Measurements from ENCODE around the gene TCEA3. TPM values are rescaled to one million over a fixed set of nuclear protein-coding genes. Genes with fewer than 3 reads are reported as not detected.
A peak's percentile ranks its signal among the peaks of the same experiment; 100 is the strongest.

TCEA3 gene
- total RNA-seq, 4 donors from 2014 or later: 128 to 242 (median 179) TPM

DNA sequence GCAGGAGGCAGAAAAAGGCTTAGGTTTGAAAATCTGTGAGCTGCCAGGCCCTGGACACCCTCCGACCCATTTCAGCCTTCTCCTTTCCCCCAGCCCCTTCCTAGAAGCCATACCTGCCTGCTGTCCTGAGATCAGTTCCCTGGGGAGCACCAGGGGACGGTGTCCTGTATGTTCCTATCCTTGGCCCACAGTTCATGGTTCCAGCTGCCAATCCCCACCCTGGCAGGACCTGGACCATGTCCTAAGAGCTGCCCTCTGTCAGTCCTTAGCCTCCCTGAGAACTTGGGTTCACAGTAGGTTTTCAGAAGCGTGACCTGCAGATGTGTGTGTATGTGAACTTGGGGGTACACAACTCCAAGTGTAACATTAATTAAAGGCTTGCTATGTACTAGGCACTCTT is 3.8 kb downstream of the TCEA3 start:
- peak overlapping the region; percentile 93 to 96 (median 94) for H3K27ac ChIP-seq
- ATAC-seq (peak in 1 of 2 donors; percentile 21), DNase-seq (peak; percentile 38 to 80)
- in situ Hi-C loops (cut with MboI; ENCODE audit: low sequenced_read_pairs in 4 of 4) (no loop called here), intact Hi-C loops (cut with DNase I; ENCODE audit: low total_unique reads) (loop anchor here (5.0 kb wide), 1 partner anchor 112 kb away; the partner anchor contains the start of gene E2F2)
- H3K9me3 ChIP-seq: no peaks in the 10 kb centered on the region
- no peak overlapping the region for H3K4me3 ChIP-seq
- H3K27me3 ChIP-seq: no peaks in the 10 kb centered on the region
- TF ChIP-seq, protein P1, sequence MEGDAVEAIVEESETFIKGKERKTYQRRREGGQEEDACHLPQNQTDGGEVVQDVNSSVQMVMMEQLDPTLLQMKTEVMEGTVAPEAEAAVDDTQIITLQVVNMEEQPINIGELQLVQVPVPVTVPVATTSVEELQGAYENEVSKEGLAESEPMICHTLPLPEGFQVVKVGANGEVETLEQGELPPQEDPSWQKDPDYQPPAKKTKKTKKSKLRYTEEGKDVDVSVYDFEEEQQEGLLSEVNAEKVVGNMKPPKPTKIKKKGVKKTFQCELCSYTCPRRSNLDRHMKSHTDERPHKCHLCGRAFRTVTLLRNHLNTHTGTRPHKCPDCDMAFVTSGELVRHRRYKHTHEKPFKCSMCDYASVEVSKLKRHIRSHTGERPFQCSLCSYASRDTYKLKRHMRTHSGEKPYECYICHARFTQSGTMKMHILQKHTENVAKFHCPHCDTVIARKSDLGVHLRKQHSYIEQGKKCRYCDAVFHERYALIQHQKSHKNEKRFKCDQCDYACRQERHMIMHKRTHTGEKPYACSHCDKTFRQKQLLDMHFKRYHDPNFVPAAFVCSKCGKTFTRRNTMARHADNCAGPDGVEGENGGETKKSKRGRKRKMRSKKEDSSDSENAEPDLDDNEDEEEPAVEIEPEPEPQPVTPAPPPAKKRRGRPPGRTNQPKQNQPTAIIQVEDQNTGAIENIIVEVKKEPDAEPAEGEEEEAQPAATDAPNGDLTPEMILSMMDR (IDR thresholded peaks at IDR 0.05 in 4 of 5, conservative IDR thresholded peaks at IDR 0.05 in 1 of 5): no peak
- no peak for TF ChIP-seq POLR2A (IDR thresholded peaks at IDR 0.05)
- H3K36me3 ChIP-seq: peaks cover 0 to 14% of the 10 kb centered on the region in 2 donors
- peaks cover 51 to 75% of the 10 kb centered on the region in 2 donors for H3K4me1 ChIP-seq

DNA sequence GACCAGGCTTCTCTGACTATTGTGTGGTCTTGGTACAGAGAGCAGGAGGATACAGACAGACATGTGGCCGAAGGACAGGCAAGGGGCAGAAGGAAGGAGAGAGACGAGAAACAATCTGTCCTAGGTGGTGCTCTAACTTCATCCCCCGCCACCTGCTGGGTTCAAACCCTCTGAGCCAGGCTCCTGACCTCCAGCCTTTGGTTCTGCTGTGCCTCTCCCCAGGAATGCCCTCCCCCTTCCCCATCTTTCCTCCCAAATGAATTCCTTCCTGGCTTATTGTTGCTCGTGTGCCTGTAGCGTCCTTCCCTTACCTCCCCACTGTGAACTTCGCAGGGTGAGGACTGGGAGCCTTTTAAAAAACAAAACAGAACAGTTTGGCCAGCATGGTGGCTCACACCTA is 5.4 kb downstream of the TCEA3 start:
- Histone ChIP-seq H3K27me3 (no peaks in the 10 kb centered on the region), H3K4me3 (no peak overlapping the region), H3K9me3 (no peaks in the 10 kb centered on the region), H3K36me3 (peaks cover 0 to 19% of the 10 kb centered on the region in 2 donors), H3K27ac (peak overlapping the region; percentile 12 to 96 (median 94)), H3K4me1 (peaks cover 44 to 65% of the 10 kb centered on the region in 2 donors)
- in situ Hi-C loops (cut with MboI; ENCODE audit: low sequenced_read_pairs in 4 of 4): no loop called here
- intact Hi-C loops (cut with DNase I; ENCODE audit: low total_unique reads): no loop called here
- no peak for ATAC-seq
- TF ChIP-seq, protein P1 (IDR thresholded peaks at IDR 0.05 in 4 of 5, conservative IDR thresholded peaks at IDR 0.05 in 1 of 5): no peak
- no peak for TF ChIP-seq POLR2A (IDR thresholded peaks at IDR 0.05)
- no peak for DNase-seq

GRCh38 chr1:23417570-23417969 is 7.0 kb downstream of the TCEA3 start:
- no peak for ATAC-seq
- no peak for TF ChIP-seq POLR2A (IDR thresholded peaks at IDR 0.05)
- TF ChIP-seq, protein P1 (IDR thresholded peaks at IDR 0.05 in 4 of 5, conservative IDR thresholded peaks at IDR 0.05 in 1 of 5): no peak
- Histone ChIP-seq H3K36me3 (peaks cover 0 to 19% of the 10 kb centered on the region in 2 donors), H3K4me3 (no peak overlapping the region), H3K4me1 (peaks cover 33 to 49% of the 10 kb centered on the region in 2 donors), H3K27me3 (no peaks in the 10 kb centered on the region), H3K27ac (peak overlapping the region; percentile 51 to 96 (median 94)), H3K9me3 (no peaks in the 10 kb centered on the region)
- DNase-seq: peak; percentile 39 to 58
- intact Hi-C loops (cut with DNase I; ENCODE audit: low total_unique reads) (no loop called here), in situ Hi-C loops (cut with MboI; ENCODE audit: low sequenced_read_pairs in 4 of 4) (no loop called here)

DNA sequence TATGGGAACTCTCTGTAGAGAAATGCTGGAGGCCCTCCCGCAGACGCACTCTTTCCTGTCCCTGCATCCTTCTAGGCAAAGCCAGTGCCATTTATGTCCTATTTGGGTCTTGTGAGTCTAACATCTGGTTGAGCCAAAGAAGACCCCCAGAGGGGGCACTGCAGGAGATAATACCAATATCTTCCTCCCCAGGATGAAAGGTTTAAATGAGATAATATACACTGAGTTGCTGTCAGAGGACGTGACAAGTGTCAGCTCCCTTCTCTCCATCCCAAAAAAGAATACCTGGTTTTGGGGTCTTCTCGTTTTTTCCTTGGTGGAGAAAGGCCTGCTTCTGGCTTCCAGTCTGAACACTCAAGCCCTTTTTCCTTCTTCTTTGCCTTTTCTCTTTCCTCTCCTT is 7.6 kb downstream of the TCEA3 start:
- Histone ChIP-seq H3K9me3 (no peaks in the 10 kb centered on the region), H3K4me3 (no peak overlapping the region), H3K36me3 (peaks cover 0 to 19% of the 10 kb centered on the region in 2 donors), H3K27me3 (no peaks in the 10 kb centered on the region), H3K4me1 (peaks cover 27 to 43% of the 10 kb centered on the region in 2 donors), H3K27ac (peak overlapping the region in 1 of 4 donors; percentile 94)
- in situ Hi-C loops (cut with MboI; ENCODE audit: low sequenced_read_pairs in 4 of 4) (no loop called here), intact Hi-C loops (cut with DNase I; ENCODE audit: low total_unique reads) (no loop called here)
- TF ChIP-seq, protein P1 (IDR thresholded peaks at IDR 0.05 in 4 of 5, conservative IDR thresholded peaks at IDR 0.05 in 1 of 5): no peak
- no peak for TF ChIP-seq POLR2A (IDR thresholded peaks at IDR 0.05)
- DNase-seq (no peak), ATAC-seq (no peak)

Data from gastrocnemius medialis (tissue), 4 donors.